Measurements from ENCODE around the gene PARD3. TPM values are rescaled to one million over a fixed set of nuclear protein-coding genes. Genes with fewer than 3 reads are reported as not detected.

The PARD3 gene
- total RNA-seq, 1 experiment from 2014 or later = 57.4 TPM

DNA sequence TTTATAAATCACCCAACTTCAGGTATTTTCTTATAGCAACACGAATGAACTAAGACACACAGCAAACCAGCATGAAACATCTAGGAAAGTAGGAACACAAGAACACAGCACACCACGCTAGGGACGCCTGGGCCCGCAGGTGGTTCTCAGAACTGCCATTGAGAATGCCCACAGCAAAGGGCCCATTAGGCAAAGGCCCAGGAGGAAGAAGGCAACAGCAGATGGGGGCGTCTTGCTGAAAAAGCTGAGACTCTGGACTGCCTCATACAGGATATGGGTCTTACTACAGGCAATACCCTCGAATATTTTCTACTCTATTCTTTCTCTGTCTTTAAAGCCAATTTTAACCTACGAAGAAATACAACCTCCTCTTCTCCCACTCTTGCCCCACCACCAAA, 77.3 kb downstream of the PARD3 start:
- ChIA-PET CTCF (no interaction called here), POLR2A (ENCODE audit: unreplicated experiment) (no interaction called here)
- H3K27me3 ChIP-seq (ENCODE audit: insufficient read depth, low read depth) = no peaks in the 10 kb centered on the region
- no peaks in the 10 kb centered on the region for H3K9me3 ChIP-seq (ENCODE audit: insufficient read depth, low read depth)
- H4K20me1 ChIP-seq (ENCODE audit: insufficient read depth) = no peaks in the 10 kb centered on the region
- peaks cover 12% of the 10 kb centered on the region for H3K4me1 ChIP-seq (replicated peaks; ENCODE audit: insufficient read depth)
- H3F3A ChIP-seq (ENCODE audit: insufficient read depth, low read depth) = peaks cover 13% of the 10 kb centered on the region; the same call in 1 of the 2 replicates
- intact Hi-C loops (cut with micrococcal nuclease; ENCODE audit: unreplicated experiment) = no loop called here
- BruUV-seq (replicated peaks) = no TSS peak
- H3K79me2 ChIP-seq (ENCODE audit: low read depth) = peaks cover 74% of the 10 kb centered on the region
- no peak overlapping the region for H3K27ac ChIP-seq
- no peak overlapping the region for H3K4me2 ChIP-seq
- H3K36me3 ChIP-seq (ENCODE audit: low read depth) = no peaks in the 10 kb centered on the region
- no peak for DNase-seq
- no peak overlapping the region for H2AFZ ChIP-seq
- TF ChIP-seq EZH2 (IDR thresholded peaks at IDR 0.05; ENCODE audit: low read depth) = no peak
- TF ChIP-seq, protein P1, sequence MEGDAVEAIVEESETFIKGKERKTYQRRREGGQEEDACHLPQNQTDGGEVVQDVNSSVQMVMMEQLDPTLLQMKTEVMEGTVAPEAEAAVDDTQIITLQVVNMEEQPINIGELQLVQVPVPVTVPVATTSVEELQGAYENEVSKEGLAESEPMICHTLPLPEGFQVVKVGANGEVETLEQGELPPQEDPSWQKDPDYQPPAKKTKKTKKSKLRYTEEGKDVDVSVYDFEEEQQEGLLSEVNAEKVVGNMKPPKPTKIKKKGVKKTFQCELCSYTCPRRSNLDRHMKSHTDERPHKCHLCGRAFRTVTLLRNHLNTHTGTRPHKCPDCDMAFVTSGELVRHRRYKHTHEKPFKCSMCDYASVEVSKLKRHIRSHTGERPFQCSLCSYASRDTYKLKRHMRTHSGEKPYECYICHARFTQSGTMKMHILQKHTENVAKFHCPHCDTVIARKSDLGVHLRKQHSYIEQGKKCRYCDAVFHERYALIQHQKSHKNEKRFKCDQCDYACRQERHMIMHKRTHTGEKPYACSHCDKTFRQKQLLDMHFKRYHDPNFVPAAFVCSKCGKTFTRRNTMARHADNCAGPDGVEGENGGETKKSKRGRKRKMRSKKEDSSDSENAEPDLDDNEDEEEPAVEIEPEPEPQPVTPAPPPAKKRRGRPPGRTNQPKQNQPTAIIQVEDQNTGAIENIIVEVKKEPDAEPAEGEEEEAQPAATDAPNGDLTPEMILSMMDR (conservative IDR thresholded peaks at IDR 0.05) = no peak
- H3K4me3 ChIP-seq = no peak overlapping the region
- H3K9me2 ChIP-seq (ENCODE audit: insufficient read depth) = no peaks in the 10 kb centered on the region

DNA sequence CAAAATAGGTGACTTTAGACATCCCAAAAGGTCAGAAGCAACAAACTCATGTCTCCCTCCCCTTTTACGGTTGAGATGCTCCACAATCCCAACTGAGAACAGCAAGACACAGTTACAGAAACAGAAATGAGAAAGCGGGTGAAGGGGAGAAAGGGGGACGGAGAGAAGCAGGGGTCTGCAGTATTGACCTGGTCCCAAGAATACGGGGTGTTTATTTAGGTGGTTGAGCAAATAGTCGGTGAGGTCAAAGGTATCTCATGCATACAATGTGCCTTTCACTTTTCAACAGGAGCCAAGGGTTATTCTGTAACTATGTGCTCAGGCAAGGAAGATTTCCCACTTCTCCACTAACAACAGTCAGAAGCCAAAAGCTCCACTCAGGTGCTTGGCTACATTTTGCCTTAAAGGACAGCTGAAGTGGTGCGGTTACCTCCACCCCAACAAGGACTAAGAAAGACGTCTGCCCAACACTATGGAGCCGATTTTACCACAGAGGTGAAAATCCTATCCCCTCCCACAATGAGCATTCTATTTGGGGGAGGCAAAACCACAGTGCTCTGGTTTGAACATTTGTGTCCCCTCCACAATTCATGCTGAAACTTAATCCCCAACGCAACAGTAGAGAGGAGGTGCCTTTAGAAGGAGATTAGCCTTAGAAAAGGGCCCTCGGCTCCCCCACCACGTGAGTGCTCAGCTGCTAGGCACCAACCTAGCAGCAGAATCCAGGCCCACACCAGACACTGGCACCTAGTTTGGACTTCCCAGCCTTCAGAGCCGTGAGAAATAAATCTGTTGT, 77.9 kb downstream of the PARD3 start:
- ChIA-PET POLR2A (ENCODE audit: unreplicated experiment) (no interaction called here), CTCF (no interaction called here)
- Histone ChIP-seq H3F3A (ENCODE audit: insufficient read depth, low read depth) (peaks cover 19% of the 10 kb centered on the region), H3K36me3 (ENCODE audit: low read depth) (no peaks in the 10 kb centered on the region), H3K4me2 (no peak overlapping the region), H3K4me1 (replicated peaks; ENCODE audit: insufficient read depth) (peaks cover 18% of the 10 kb centered on the region), H3K27ac (no peak overlapping the region), H4K20me1 (ENCODE audit: insufficient read depth) (no peaks in the 10 kb centered on the region), H3K27me3 (ENCODE audit: insufficient read depth, low read depth) (no peaks in the 10 kb centered on the region), H2AFZ (no peak overlapping the region), H3K9me3 (ENCODE audit: insufficient read depth, low read depth) (no peaks in the 10 kb centered on the region), H3K79me2 (ENCODE audit: low read depth) (peaks cover 74% of the 10 kb centered on the region), H3K4me3 (no peak overlapping the region), H3K9me2 (ENCODE audit: insufficient read depth) (no peaks in the 10 kb centered on the region)
- DNase-seq = no peak
- intact Hi-C loops (cut with micrococcal nuclease; ENCODE audit: unreplicated experiment) = no loop called here
- TF ChIP-seq, protein P1 (conservative IDR thresholded peaks at IDR 0.05) = no peak
- TF ChIP-seq EZH2 (IDR thresholded peaks at IDR 0.05; ENCODE audit: low read depth) = no peak
- BruUV-seq (replicated peaks) = no TSS peak

DNA sequence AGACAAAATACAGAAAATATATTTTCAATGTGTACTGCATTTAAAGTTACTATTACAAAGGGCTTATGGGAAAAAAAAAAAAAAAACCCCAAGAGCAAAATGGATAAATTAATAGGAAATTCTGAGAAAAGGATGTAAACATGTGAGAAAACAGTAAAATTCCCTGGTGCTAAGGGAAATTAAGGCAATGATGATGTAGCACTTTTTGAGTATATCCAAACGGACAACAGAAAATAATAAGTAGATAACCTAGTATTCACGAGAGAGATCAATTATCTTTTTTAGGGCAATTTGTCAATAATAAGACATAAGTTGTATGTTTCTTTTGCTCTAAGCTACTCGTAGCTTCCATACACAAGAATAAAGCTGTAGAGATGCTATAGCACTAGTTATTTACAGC, 80.2 kb downstream of the PARD3 start:
- H3K4me2 ChIP-seq = no peak overlapping the region
- no peak overlapping the region for H2AFZ ChIP-seq
- no peak overlapping the region for H3K4me3 ChIP-seq
- ChIA-PET CTCF (no interaction called here), POLR2A (ENCODE audit: unreplicated experiment) (interaction anchor here (0.6 kb wide), 1 partner anchor 59 kb away, joined by 5 read pairs; no protein-coding TSS in a partner anchor)
- H3K4me1 ChIP-seq (replicated peaks; ENCODE audit: insufficient read depth) = peaks cover 37% of the 10 kb centered on the region
- intact Hi-C loops (cut with micrococcal nuclease; ENCODE audit: unreplicated experiment) = loop anchor here (5.0 kb wide), 1 partner anchor 38 kb away; no protein-coding TSS in a partner anchor
- no TSS peak for BruUV-seq (replicated peaks)
- H3K27ac ChIP-seq = no peak overlapping the region
- H3K27me3 ChIP-seq (ENCODE audit: insufficient read depth, low read depth) = no peaks in the 10 kb centered on the region
- H3F3A ChIP-seq (ENCODE audit: insufficient read depth, low read depth) = peaks cover 29% of the 10 kb centered on the region
- no peaks in the 10 kb centered on the region for H3K9me3 ChIP-seq (ENCODE audit: insufficient read depth, low read depth)
- H4K20me1 ChIP-seq (ENCODE audit: insufficient read depth) = peaks cover 5% of the 10 kb centered on the region; the same call in 1 of the 2 replicates
- DNase-seq = no peak
- H3K9me2 ChIP-seq (ENCODE audit: insufficient read depth) = no peaks in the 10 kb centered on the region
- TF ChIP-seq, protein P1 (conservative IDR thresholded peaks at IDR 0.05) = no peak
- TF ChIP-seq EZH2 (IDR thresholded peaks at IDR 0.05; ENCODE audit: low read depth) = no peak
- H3K79me2 ChIP-seq (ENCODE audit: low read depth) = peaks cover 79% of the 10 kb centered on the region
- H3K36me3 ChIP-seq (ENCODE audit: low read depth) = no peaks in the 10 kb centered on the region
